MM.1S (cell line): ENCODE measurements around the gene BBS12.

Source experiments
- DNase-seq: peaks from one replicate; pipeline ENCODE4 v3.0.0-alpha.2; 2015
- H2AFZ ChIP-seq: fragments of 300-600 bp; sonication (generic); 2 replicates; pipeline ENCODE4 v1.6.0; 2016; ENCODE audit warnings: antibody characterized with exemption, low read length
- H3F3A ChIP-seq: fragments of 300-600 bp; sonication (generic); 2 replicates; pipeline ENCODE4 v1.6.1; 2016; ENCODE audit warnings: mild to moderate bottlenecking, antibody characterized with exemption, low read length, moderate library complexity, mixed read lengths; ENCODE audit not compliant: insufficient read depth
- H3K27ac ChIP-seq: fragments of 300-600 bp; sonication (generic); 2 replicates; pipeline ENCODE4 v1.5.1; 2016; ENCODE audit warnings: mild to moderate bottlenecking, low read length
- H3K27me3 ChIP-seq: fragments of 300-600 bp; sonication (generic); replicated peaks from 2 replicates; pipeline ENCODE4 v1.6.0; 2016; ENCODE audit warnings: low read length; ENCODE audit not compliant: insufficient read depth
- H3K36me3 ChIP-seq: fragments of 300-600 bp; sonication (generic); replicated peaks from 2 replicates; pipeline ENCODE4 v1.6.1; 2016; ENCODE audit warnings: mild to moderate bottlenecking, low read length, mixed read lengths; ENCODE audit not compliant: insufficient read depth
- H3K4me1 ChIP-seq: fragments of 300-600 bp; sonication (generic); 2 replicates; pipeline ENCODE4 v1.6.1; 2016; ENCODE audit warnings: low read length, mixed read lengths
- H3K4me2 ChIP-seq: fragments of 300-600 bp; sonication (generic); 2 replicates; pipeline ENCODE4 v1.6.0; 2016; ENCODE audit warnings: low read depth, low read length
- H3K4me3 ChIP-seq: fragments of 300-600 bp; sonication (generic); 2 replicates; pipeline ENCODE4 v1.5.1; 2016; ENCODE audit warnings: low read length, mixed read lengths
- H3K79me2 ChIP-seq: fragments of 300-600 bp; sonication (generic); 2 replicates; pipeline ENCODE4 v1.6.1; 2016; ENCODE audit warnings: mixed run types, low read length, mixed read lengths
- H3K9ac ChIP-seq: fragments of 300-600 bp; sonication (generic); 2 replicates; pipeline ENCODE4 v1.6.1; 2016; ENCODE audit warnings: low read length, mixed read lengths
- H3K9me2 ChIP-seq: fragments of 300-600 bp; sonication (generic); replicated peaks from 2 replicates; pipeline ENCODE4 v1.6.1; 2016; ENCODE audit warnings: mild to moderate bottlenecking, low read length, mixed read lengths; ENCODE audit not compliant: insufficient read depth
- H3K9me3 ChIP-seq: fragments of 300-600 bp; sonication (generic); replicated peaks from 2 replicates; pipeline ENCODE4 v1.6.1; 2016; ENCODE audit warnings: mild to moderate bottlenecking, low read length, mixed read lengths; ENCODE audit not compliant: insufficient read depth
- H4K20me1 ChIP-seq: fragments of 300-600 bp; sonication (generic); 2 replicates; pipeline ENCODE4 v1.6.1; 2016; ENCODE audit warnings: mild to moderate bottlenecking, low read length, moderate library complexity, mixed read lengths; ENCODE audit not compliant: insufficient read depth
- EZH2 ChIP-seq: fragments of 300-600 bp; sonication (generic); optimal IDR thresholded peaks from 2 replicates; pipeline ENCODE3; 2017; ENCODE audit warnings: low read depth, mild to moderate bottlenecking, antibody characterized with exemption, low read length, mixed read lengths
- EZH2phosphoT487 ChIP-seq: fragments of 300-600 bp; sonication (generic); IDR thresholded peaks from 2 replicates; pipeline ENCODE4 v1.6.1; 2018; ENCODE audit warnings: antibody characterized with exemption, low read length
- TF ChIP-seq, protein P1 (sequence below): fragments of 300-600 bp; sonication (generic); IDR thresholded peaks from 2 replicates; pipeline ENCODE4 v1.5.1; 2016; ENCODE audit warnings: antibody characterized with exemption, low read length, mixed read lengths

The BBS12 gene

GRCh38 chr4:122747068-122747467 lies 14.6 kb downstream of the BBS12 start:
- TF ChIP-seq, protein P1, sequence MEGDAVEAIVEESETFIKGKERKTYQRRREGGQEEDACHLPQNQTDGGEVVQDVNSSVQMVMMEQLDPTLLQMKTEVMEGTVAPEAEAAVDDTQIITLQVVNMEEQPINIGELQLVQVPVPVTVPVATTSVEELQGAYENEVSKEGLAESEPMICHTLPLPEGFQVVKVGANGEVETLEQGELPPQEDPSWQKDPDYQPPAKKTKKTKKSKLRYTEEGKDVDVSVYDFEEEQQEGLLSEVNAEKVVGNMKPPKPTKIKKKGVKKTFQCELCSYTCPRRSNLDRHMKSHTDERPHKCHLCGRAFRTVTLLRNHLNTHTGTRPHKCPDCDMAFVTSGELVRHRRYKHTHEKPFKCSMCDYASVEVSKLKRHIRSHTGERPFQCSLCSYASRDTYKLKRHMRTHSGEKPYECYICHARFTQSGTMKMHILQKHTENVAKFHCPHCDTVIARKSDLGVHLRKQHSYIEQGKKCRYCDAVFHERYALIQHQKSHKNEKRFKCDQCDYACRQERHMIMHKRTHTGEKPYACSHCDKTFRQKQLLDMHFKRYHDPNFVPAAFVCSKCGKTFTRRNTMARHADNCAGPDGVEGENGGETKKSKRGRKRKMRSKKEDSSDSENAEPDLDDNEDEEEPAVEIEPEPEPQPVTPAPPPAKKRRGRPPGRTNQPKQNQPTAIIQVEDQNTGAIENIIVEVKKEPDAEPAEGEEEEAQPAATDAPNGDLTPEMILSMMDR = no peak
- no peak for TF ChIP-seq EZH2
- no peak for TF ChIP-seq EZH2phosphoT487
- H4K20me1 ChIP-seq = no peaks in the 10 kb centered on the region
- H3K79me2 ChIP-seq = no peaks in the 10 kb centered on the region
- peak overlapping the region; percentile 4; the same call in 1 of the 2 replicates for H3K9ac ChIP-seq
- H3K4me2 ChIP-seq = peak overlapping the region; percentile 50
- peak overlapping the region; percentile 62; the same call in 1 of the 2 replicates for H3K27ac ChIP-seq
- H3K4me1 ChIP-seq = peaks cover 18% of the 10 kb centered on the region
- H3K36me3 ChIP-seq = no peaks in the 10 kb centered on the region
- H3K9me3 ChIP-seq = no peaks in the 10 kb centered on the region
- H2AFZ ChIP-seq = peak overlapping the region; percentile 67
- H3K27me3 ChIP-seq = no peaks in the 10 kb centered on the region
- no peaks in the 10 kb centered on the region for H3K9me2 ChIP-seq
- peaks cover 8% of the 10 kb centered on the region for H3F3A ChIP-seq
- no peak overlapping the region for H3K4me3 ChIP-seq
- DNase-seq = peak; percentile 51

DNA sequence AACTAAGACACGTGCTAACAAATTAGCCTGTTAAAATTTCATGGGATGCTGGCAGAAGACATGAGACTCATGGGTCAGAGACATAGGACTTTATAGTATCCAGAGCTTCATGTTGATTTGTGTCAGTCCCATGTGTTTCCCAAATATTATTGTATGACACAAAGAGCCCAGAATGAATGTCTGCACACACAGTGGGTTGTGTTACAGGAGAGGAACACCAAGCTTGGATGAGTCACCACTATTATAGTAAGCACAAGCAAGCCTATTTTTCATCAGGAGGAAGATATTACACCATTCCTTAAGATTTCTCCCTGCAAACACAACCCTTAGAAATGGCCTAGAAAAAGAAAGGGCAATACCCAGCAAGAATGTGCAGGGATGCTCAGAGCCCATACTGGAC lies 15.4 kb downstream of the BBS12 start:
- H3K9me3 ChIP-seq = no peaks in the 10 kb centered on the region
- no peak overlapping the region for H3K4me3 ChIP-seq
- no peaks in the 10 kb centered on the region for H3K27me3 ChIP-seq
- no peaks in the 10 kb centered on the region for H3K9me2 ChIP-seq
- peaks cover 18% of the 10 kb centered on the region for H3K4me1 ChIP-seq
- no peak overlapping the region for H3K9ac ChIP-seq
- H4K20me1 ChIP-seq = no peaks in the 10 kb centered on the region
- H2AFZ ChIP-seq = no peak overlapping the region
- no peaks in the 10 kb centered on the region for H3K79me2 ChIP-seq
- no peak overlapping the region for H3K4me2 ChIP-seq
- TF ChIP-seq EZH2 = no peak
- TF ChIP-seq, protein P1 = no peak
- TF ChIP-seq EZH2phosphoT487 = no peak
- DNase-seq = no peak
- peaks cover 8% of the 10 kb centered on the region for H3F3A ChIP-seq
- H3K27ac ChIP-seq = no peak overlapping the region
- H3K36me3 ChIP-seq = no peaks in the 10 kb centered on the region

DNA sequence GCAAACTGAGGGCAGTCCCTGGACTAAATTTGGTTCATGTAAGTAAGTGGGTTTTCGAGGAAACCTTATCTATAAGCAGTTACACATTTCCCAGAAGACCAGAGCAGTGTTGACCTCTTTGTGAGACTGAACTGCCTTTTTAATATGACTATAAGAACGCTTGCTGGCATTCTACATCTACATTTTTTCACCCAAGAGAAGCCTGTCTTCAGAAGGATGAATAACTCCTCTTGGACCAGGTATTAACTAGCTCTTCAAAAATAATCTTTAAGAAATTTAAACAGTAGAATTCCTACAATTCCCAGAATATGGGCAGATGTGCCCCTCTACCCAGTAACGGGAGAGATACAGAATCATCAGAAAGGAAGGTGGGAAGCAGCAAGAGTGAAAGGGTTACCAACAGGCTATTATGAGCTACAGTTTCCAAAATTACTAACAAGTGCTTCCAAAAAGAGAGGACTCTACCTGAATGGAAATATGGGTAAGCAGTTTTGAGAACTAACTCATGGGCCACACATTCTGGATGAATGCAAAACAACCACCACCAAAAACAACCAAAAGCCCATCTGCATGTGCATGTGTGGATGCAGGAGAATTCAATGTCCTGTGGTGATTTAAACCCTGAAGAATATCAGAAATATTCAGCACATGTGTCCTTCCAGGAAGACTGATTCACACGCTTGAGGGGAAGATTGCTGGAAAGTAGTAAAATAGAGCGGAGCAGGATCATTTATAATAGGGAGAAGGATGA lies 17.4 kb downstream of the BBS12 start:
- H3K27ac ChIP-seq = no peak overlapping the region
- H3F3A ChIP-seq = peaks cover 8% of the 10 kb centered on the region
- no peaks in the 10 kb centered on the region for H3K9me2 ChIP-seq
- no peak overlapping the region for H3K4me2 ChIP-seq
- peaks cover 18% of the 10 kb centered on the region for H3K4me1 ChIP-seq
- H3K9ac ChIP-seq = no peak overlapping the region
- no peaks in the 10 kb centered on the region for H4K20me1 ChIP-seq
- no peaks in the 10 kb centered on the region for H3K27me3 ChIP-seq
- no peak overlapping the region for H3K4me3 ChIP-seq
- H3K79me2 ChIP-seq = no peaks in the 10 kb centered on the region
- TF ChIP-seq EZH2 = no peak
- TF ChIP-seq, protein P1 = no peak
- TF ChIP-seq EZH2phosphoT487 = no peak
- H3K9me3 ChIP-seq = no peaks in the 10 kb centered on the region
- H3K36me3 ChIP-seq = no peaks in the 10 kb centered on the region
- H2AFZ ChIP-seq = no peak overlapping the region
- DNase-seq = no peak
